ENCODE results near the gene TTLL8. TPM values are rescaled to one million over a fixed set of nuclear protein-coding genes. Genes with fewer than 3 reads are reported as not detected.

Gene TTLL8
- polyA plus RNA-seq, 1 of the 3 experiments (the other 2 are of a cell fraction), result not detected

GRCh38 chr22:50001388-50002231, 56.5 kb downstream of the TTLL8 start:
- H3K79me2 ChIP-seq (ENCODE audit: insufficient read depth), result no peaks in the 10 kb centered on the region
- POLR2A ChIA-PET, result no interaction called here
- H3K27ac ChIP-seq (ENCODE audit: low read depth in 2 of 2, low read length in 1 of 2), result no peak overlapping the region
- no peak overlapping the region for H3K9ac ChIP-seq
- H3K4me2 ChIP-seq, result no peak overlapping the region
- H3F3A ChIP-seq (replicated peaks; ENCODE audit: insufficient read depth), result no peaks in the 10 kb centered on the region
- no peak for TF ChIP-seq CHD2 (IDR thresholded peaks at IDR 0.05; ENCODE audit: low read length, partially characterized antibody)
- TF ChIP-seq TCF12 (IDR thresholded peaks at IDR 0.05), result no peak
- no peak for TF ChIP-seq FOSL2 (IDR thresholded peaks at IDR 0.05; ENCODE audit: borderline replicate concordance, low read depth)
- TF ChIP-seq RFX5 (IDR thresholded peaks at IDR 0.05; ENCODE audit: low read length), result no peak
- TF ChIP-seq POLR2AphosphoS5 (IDR thresholded peaks at IDR 0.05; ENCODE audit: low read depth, low read length), result no peak
- no peak for TF ChIP-seq GATA2 (CRISPR knock-in tag; IDR thresholded peaks at IDR 0.05)
- TF ChIP-seq ELF1 (IDR thresholded peaks at IDR 0.05), result no peak
- H3K4me3 ChIP-seq (ENCODE audit: low read depth in 2 of 2, low read length in 1 of 2), result no peak overlapping the region
- H3K27me3 ChIP-seq (ENCODE audit: insufficient read depth), result no peaks in the 10 kb centered on the region
- H3K36me3 ChIP-seq (replicated peaks in 1 of 2; ENCODE audit: control insufficient read depth in 1 of 2, insufficient read depth in 2 of 2, low read length in 1 of 2), result no peaks in the 10 kb centered on the region
- DNase-seq, result no peak
- no peaks in the 10 kb centered on the region for H3K9me2 ChIP-seq
- H4K20me1 ChIP-seq (ENCODE audit: insufficient read depth), result no peaks in the 10 kb centered on the region
- CTCF ChIA-PET, result interaction anchor here (0.9 to 2.1 kb wide), 3 partner anchors 21 to 71 kb away, joined by 3 to 7 read pairs (median 4); no protein-coding TSS in a partner anchor
- no peaks in the 10 kb centered on the region for H3K9me3 ChIP-seq
- 72% methylated on average over 5 of the region's 16 CpGs for WGBS (ENCODE audit: low lambda C conversion rate)
- H3K4me1 ChIP-seq (ENCODE audit: control insufficient read depth in 1 of 2, insufficient read depth in 2 of 2, low read depth in 1 of 2, low read length in 1 of 2), result peaks cover 0 to 4% of the 10 kb centered on the region in 2 experiments; a peak in 1 of 4 replicates
- no peak overlapping the region for H2AFZ ChIP-seq (ENCODE audit: low read depth)

DNA sequence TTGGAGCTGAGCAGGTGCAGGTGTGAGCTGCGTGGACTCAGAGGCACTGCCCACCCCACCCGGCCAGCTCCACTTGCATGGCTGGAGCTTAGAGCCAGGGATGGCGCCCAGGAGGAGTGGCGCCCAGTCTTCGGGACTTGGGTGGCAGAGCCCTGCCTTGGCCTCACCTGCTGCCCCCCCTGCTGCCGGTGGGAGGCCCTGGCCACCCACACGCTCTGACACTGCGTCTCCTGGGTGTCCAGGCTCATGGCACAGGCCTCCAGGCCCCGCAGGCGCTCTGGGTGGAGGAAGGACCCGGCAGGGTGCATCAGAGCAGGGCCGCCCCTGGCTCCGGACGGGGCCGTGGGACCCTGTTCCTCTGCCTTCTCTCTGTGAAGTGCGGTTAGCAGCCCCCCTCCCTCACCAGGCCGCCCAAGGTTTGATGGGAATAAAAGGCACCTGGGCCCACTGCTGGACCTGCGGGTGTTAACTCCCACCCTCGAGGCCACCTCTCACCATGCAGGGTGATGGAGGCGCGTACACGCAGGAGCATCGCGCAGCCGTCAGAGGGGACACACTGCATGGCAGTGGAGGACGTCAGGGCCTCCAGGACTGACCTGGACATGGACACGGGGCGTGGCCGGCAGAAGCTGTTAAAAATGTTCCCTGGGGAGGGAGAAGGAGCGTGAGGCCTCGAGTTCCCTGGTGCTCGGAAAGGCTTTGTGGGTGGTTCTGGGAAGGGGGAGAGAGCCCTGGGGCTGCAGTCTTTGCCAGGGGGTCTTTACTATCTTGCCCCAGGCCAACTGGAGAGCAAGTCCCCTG, 57.3 kb downstream of the TTLL8 start:
- Histone ChIP-seq H3K36me3 (replicated peaks in 1 of 2; ENCODE audit: control insufficient read depth in 1 of 2, insufficient read depth in 2 of 2, low read length in 1 of 2) (no peaks in the 10 kb centered on the region), H3F3A (replicated peaks; ENCODE audit: insufficient read depth) (no peaks in the 10 kb centered on the region), H4K20me1 (ENCODE audit: insufficient read depth) (no peaks in the 10 kb centered on the region), H3K9ac (no peak overlapping the region), H3K79me2 (ENCODE audit: insufficient read depth) (no peaks in the 10 kb centered on the region), H2AFZ (ENCODE audit: low read depth) (no peak overlapping the region), H3K4me2 (no peak overlapping the region), H3K4me3 (ENCODE audit: low read depth in 2 of 2, low read length in 1 of 2) (no peak overlapping the region), H3K27me3 (ENCODE audit: insufficient read depth) (no peaks in the 10 kb centered on the region), H3K9me3 (no peaks in the 10 kb centered on the region), H3K9me2 (no peaks in the 10 kb centered on the region), H3K4me1 (ENCODE audit: control insufficient read depth in 1 of 2, insufficient read depth in 2 of 2, low read depth in 1 of 2, low read length in 1 of 2) (peaks cover 0 to 4% of the 10 kb centered on the region in 2 experiments; a peak in 1 of 4 replicates), H3K27ac (ENCODE audit: low read depth in 2 of 2, low read length in 1 of 2) (no peak overlapping the region)
- 95% methylated on average over 17 of the region's 32 CpGs for whole genome bisulfite sequencing (ENCODE audit: low lambda C conversion rate)
- CTCF ChIA-PET, result interaction anchor here (0.9 to 2.1 kb wide), 4 partner anchors 8 to 71 kb away, joined by 3 to 7 read pairs (median 4); no protein-coding TSS in a partner anchor
- no peak for TF ChIP-seq NRF1 (IDR thresholded peaks at IDR 0.05; ENCODE audit: low read depth, low read length)
- TF ChIP-seq RCOR1 (IDR thresholded peaks at IDR 0.05; ENCODE audit: low read length), result no peak
- no peak for TF ChIP-seq MEF2A (IDR thresholded peaks at IDR 0.05; ENCODE audit: borderline replicate concordance, low read depth)
- no peak for TF ChIP-seq JUND (IDR thresholded peaks at IDR 0.05)
- TF ChIP-seq FOXM1 (IDR thresholded peaks at IDR 0.05; ENCODE audit: low read depth), result no peak
- no peak for TF ChIP-seq ELF1 (IDR thresholded peaks at IDR 0.05)
- TF ChIP-seq FOXJ3 (CRISPR knock-in tag; IDR thresholded peaks at IDR 0.05), result no peak
- no peak for TF ChIP-seq EP300 (IDR thresholded peaks at IDR 0.05; ENCODE audit: borderline replicate concordance in 1 of 2, low read depth in 1 of 2, low read length in 1 of 2)
- TF ChIP-seq RFX5 (IDR thresholded peaks at IDR 0.05; ENCODE audit: low read length), result no peak
- no peak for TF ChIP-seq SMC3 (IDR thresholded peaks at IDR 0.05; ENCODE audit: low read depth, low read length)
- no peak for TF ChIP-seq EZH2phosphoT487 (IDR thresholded peaks at IDR 0.05; ENCODE audit: borderline replicate concordance, low read depth)
- TF ChIP-seq MXI1 (IDR thresholded peaks at IDR 0.05; ENCODE audit: low read depth, low read length), result no peak
- TF ChIP-seq, protein P1, sequence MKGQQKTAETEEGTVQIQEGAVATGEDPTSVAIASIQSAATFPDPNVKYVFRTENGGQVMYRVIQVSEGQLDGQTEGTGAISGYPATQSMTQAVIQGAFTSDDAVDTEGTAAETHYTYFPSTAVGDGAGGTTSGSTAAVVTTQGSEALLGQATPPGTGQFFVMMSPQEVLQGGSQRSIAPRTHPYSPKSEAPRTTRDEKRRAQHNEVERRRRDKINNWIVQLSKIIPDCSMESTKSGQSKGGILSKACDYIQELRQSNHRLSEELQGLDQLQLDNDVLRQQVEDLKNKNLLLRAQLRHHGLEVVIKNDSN (IDR thresholded peaks at IDR 0.05; ENCODE audit: borderline replicate concordance, low read depth), result no peak
- no peak for TF ChIP-seq TEAD4 (IDR thresholded peaks at IDR 0.05; ENCODE audit: borderline replicate concordance, insufficient read depth)
- no peak for TF ChIP-seq CHD2 (IDR thresholded peaks at IDR 0.05; ENCODE audit: low read length, partially characterized antibody)
- TF ChIP-seq FOSL2 (IDR thresholded peaks at IDR 0.05; ENCODE audit: borderline replicate concordance, low read depth), result no peak
- TF ChIP-seq TCF12 (IDR thresholded peaks at IDR 0.05), result no peak
- POLR2A ChIA-PET, result no interaction called here
- peak; percentile 32 for DNase-seq
